H9 (cell line): ENCODE data around the gene PFDN2. TPM values are rescaled to one million over a fixed set of nuclear protein-coding genes. Genes with fewer than 3 reads are reported as not detected.

Source experiments
- DNase-seq: peaks from one replicate; pipeline ENCODE4 v3.0.0-alpha.2; 2017
- H2AFZ ChIP-seq: one replicate; pipeline ENCODE4 v1.6.1; 2013; ENCODE audit warnings: mild to moderate bottlenecking, low read length, control low read depth, moderate library complexity
- H2AK5ac ChIP-seq: 2 replicates; pipeline ENCODE4 v1.6.1; 2013; ENCODE audit warnings: low read length, control low read depth, mixed read lengths; ENCODE audit not compliant: insufficient read length
- H2BK120ac ChIP-seq: one replicate; pipeline ENCODE4 v1.6.1; 2013; ENCODE audit warnings: low read depth, mild to moderate bottlenecking, low read length, control low read depth, inconsistent platforms; ENCODE audit not compliant: poor library complexity, severe bottlenecking
- H2BK12ac ChIP-seq: 2 replicates; pipeline ENCODE4 v1.6.1; 2013; ENCODE audit warnings: low read length, control low read depth, mixed read lengths, low read depth; ENCODE audit not compliant: insufficient read length
- H2BK15ac ChIP-seq: 2 replicates; pipeline ENCODE4 v1.6.1; 2013; ENCODE audit warnings: low read depth, low read length, control low read depth
- H2BK20ac ChIP-seq: one replicate; pipeline ENCODE4 v1.6.1; 2013; ENCODE audit warnings: low read depth, mild to moderate bottlenecking, low read length, control low read depth, inconsistent platforms; ENCODE audit not compliant: poor library complexity, severe bottlenecking
- H2BK5ac ChIP-seq: 2 replicates; pipeline ENCODE4 v1.6.1; 2013; ENCODE audit warnings: low read length, control low read depth, mixed read lengths; ENCODE audit not compliant: insufficient read length
- H3K14ac ChIP-seq: 2 replicates; pipeline ENCODE4 v1.6.1; 2013; ENCODE audit warnings: low read length, control low read depth; ENCODE audit not compliant: insufficient read depth
- H3K18ac ChIP-seq: 2 replicates; pipeline ENCODE4 v1.6.1; 2013; ENCODE audit warnings: low read depth, mild to moderate bottlenecking, mixed read lengths, low read length, control low read depth; ENCODE audit not compliant: insufficient read length
- H3K23ac ChIP-seq: 2 replicates; pipeline ENCODE4 v1.6.1; 2013; ENCODE audit warnings: low read length, control low read depth, mixed read lengths, low read depth; ENCODE audit not compliant: insufficient read length
- H3K23me2 ChIP-seq: 2 replicates; pipeline ENCODE4 v1.6.1; 2013; ENCODE audit warnings: low read depth, mild to moderate bottlenecking, mixed read lengths, low read length, control low read depth; ENCODE audit not compliant: insufficient read length, poor library complexity, severe bottlenecking
- H3K27ac ChIP-seq: 2 replicates; pipeline ENCODE4 v1.5.1; 2013; ENCODE audit warnings: low read length, control low read depth, mixed read lengths, low read depth; ENCODE audit not compliant: insufficient read length
- H3K27me3 ChIP-seq: 2 replicates; pipeline ENCODE4 v1.6.1; 2013; ENCODE audit warnings: low read length, control low read depth, inconsistent platforms; ENCODE audit not compliant: insufficient read depth
- H3K4ac ChIP-seq: 2 replicates; pipeline ENCODE4 v1.6.1; 2013; ENCODE audit warnings: low read depth, mild to moderate bottlenecking, control low read depth, inconsistent platforms, low read length, moderate library complexity
- H3K4me1 ChIP-seq: 2 replicates; pipeline ENCODE4 v1.6.1; 2013; ENCODE audit warnings: low read length, control low read depth, inconsistent platforms; ENCODE audit not compliant: insufficient read depth
- H3K4me2 ChIP-seq: 2 replicates; pipeline ENCODE4 v1.6.1; 2013; ENCODE audit warnings: low read length, control low read depth, mixed read lengths; ENCODE audit not compliant: insufficient read length, insufficient read depth
- H3K56ac ChIP-seq: 2 replicates; pipeline ENCODE4 v1.6.1; 2013; ENCODE audit warnings: low read depth, mild to moderate bottlenecking, mixed read lengths, low read length, control low read depth; ENCODE audit not compliant: insufficient read length
- H3K79me1 ChIP-seq: 2 replicates; pipeline ENCODE4 v1.6.1; 2013; ENCODE audit warnings: low read depth, mild to moderate bottlenecking, moderate library complexity, low read length, control low read depth, inconsistent platforms; ENCODE audit not compliant: insufficient read depth, poor library complexity, severe bottlenecking
- H3K79me2 ChIP-seq: 2 replicates; pipeline ENCODE4 v1.6.1; 2013; ENCODE audit warnings: low read length, control low read depth, inconsistent platforms; ENCODE audit not compliant: insufficient read depth
- H3K9ac ChIP-seq: 2 replicates; pipeline ENCODE4 v1.6.1; 2013; ENCODE audit warnings: low read length, control low read depth, mixed read lengths; ENCODE audit not compliant: insufficient read length; ENCODE audit errors: extremely low read depth
- H3K9me3 ChIP-seq: one replicate; pipeline ENCODE4 v1.6.1; 2013; ENCODE audit warnings: low read depth, low read length, inconsistent platforms; ENCODE audit not compliant: control insufficient read depth
- H3T11ph ChIP-seq: one replicate; pipeline ENCODE4 v1.6.1; 2013; ENCODE audit warnings: mild to moderate bottlenecking, low read length, control low read depth, inconsistent platforms
- H4K20me1 ChIP-seq: one replicate; pipeline ENCODE4 v1.6.1; 2013; ENCODE audit not compliant: control insufficient read depth, insufficient read length, insufficient read depth
- H4K5ac ChIP-seq: 2 replicates; pipeline ENCODE4 v1.6.1; 2013; ENCODE audit warnings: low read depth, mild to moderate bottlenecking, mixed read lengths, low read length, control low read depth; ENCODE audit not compliant: insufficient read length
- H4K8ac ChIP-seq: replicated peaks from 2 replicates; pipeline ENCODE4 v1.6.1; 2013; ENCODE audit warnings: low read length, control low read depth, mixed read lengths, low read depth; ENCODE audit not compliant: insufficient read length
- H4K91ac ChIP-seq: 2 replicates; pipeline ENCODE4 v1.6.1; 2013; ENCODE audit warnings: low read depth, mild to moderate bottlenecking, moderate library complexity, mixed read lengths, low read length, control low read depth; ENCODE audit not compliant: insufficient read length
- H3K27ac Mint-ChIP-seq, 3 experiments: 2 replicates in 2 of 3; 3 replicates in 1 of 3; pipeline ENCODE4 v1.8.0; 2020 to 2021; ENCODE audit warnings: mixed read lengths in 3 of 3, mild to moderate bottlenecking in 1 of 3, moderate library complexity in 1 of 3
- H3K27me3 Mint-ChIP-seq: 2 replicates; pipeline ENCODE4 v1.8.0; 2021; ENCODE audit warnings: low read depth, mild to moderate bottlenecking, moderate library complexity, mixed read lengths
- H3K36me3 Mint-ChIP-seq, 3 experiments: 2 replicates in 2 of 3; 3 replicates in 1 of 3; pipeline ENCODE4 v1.8.0; 2020 to 2021; ENCODE audit warnings: low read depth in 3 of 3, mixed read lengths in 3 of 3; ENCODE audit not compliant: insufficient read depth in 1 of 3
- H3K4me1 Mint-ChIP-seq, 2 experiments: 2 replicates each; pipeline ENCODE4 v1.8.0; 2020; ENCODE audit warnings: mixed read lengths in 2 of 2
- H3K4me3 Mint-ChIP-seq, 2 experiments: 2 replicates in 1 of 2; 3 replicates in 1 of 2; pipeline ENCODE4 v1.8.0; 2020 to 2021; ENCODE audit warnings: mild to moderate bottlenecking in 2 of 2, mixed read lengths in 2 of 2, moderate library complexity in 1 of 2
- H3K9me3 Mint-ChIP-seq, 2 experiments: 2 replicates in 1 of 2; 3 replicates in 1 of 2; pipeline ENCODE4 v1.8.0; 2020; ENCODE audit warnings: mild to moderate bottlenecking in 2 of 2, mixed read lengths in 2 of 2, moderate library complexity in 1 of 2
- CTCF ChIP-seq: fragments of 200-600 bp; sonication (generic); conservative IDR thresholded peaks from 3 replicates; pipeline ENCODE4 v1.8.0; 2021; ENCODE audit warnings: antibody characterized with exemption, mild to moderate bottlenecking
- WGBS: extraction: QIAGEN DNeasy Blood & Tissue Kit; methylation state at CpG from one replicate; pipeline ENCODE4 v1.1.7; 2013; ENCODE audit warnings: missing lambda C conversion rate, low lambda C conversion rate, mixed read lengths; ENCODE audit not compliant: insufficient read length; ENCODE audit errors: extremely low coverage; 5-methylcytosine and 5-hydroxymethylcytosine counted together
- total RNA-seq: library from RNA; stranded (reverse); gene quantifications from 2 replicates; pipeline ENCODE4 v1.2.1, GENCODE V29; 2021

The PFDN2 gene
- total RNA-seq, 1 experiment from 2014 or later = 71.8 TPM

- H2AFZ ChIP-seq = no peak overlapping the region
Measured at GRCh38 chr1:161079436-161080110, 38.3 kb downstream of the PFDN2 start.

More at GRCh38 chr1:161079436-161080110, 38.3 kb downstream of the PFDN2 start:
- Histone ChIP-seq H2BK20ac (no peak overlapping the region), H2BK5ac (no peak overlapping the region), H3T11ph (no peak overlapping the region), H3K4me1 (no peaks in the 10 kb centered on the region), H3K9me3 (no peaks in the 10 kb centered on the region), H3K79me1 (no peaks in the 10 kb centered on the region), H3K23me2 (no peaks in the 10 kb centered on the region), H4K20me1 (no peaks in the 10 kb centered on the region), H3K56ac (no peak overlapping the region), H2BK15ac (no peak overlapping the region), H3K4ac (no peak overlapping the region), H3K14ac (no peak overlapping the region), H2BK12ac (no peak overlapping the region), H4K5ac (no peak overlapping the region), H3K27ac (no peak overlapping the region), H3K27me3 (no peaks in the 10 kb centered on the region), H4K8ac (no peak overlapping the region), H3K9ac (no peak overlapping the region), H3K18ac (no peak overlapping the region), H2AK5ac (no peak overlapping the region), H4K91ac (no peak overlapping the region), H3K23ac (no peak overlapping the region), H3K79me2 (no peaks in the 10 kb centered on the region), H3K4me2 (no peak overlapping the region), H2BK120ac (no peak overlapping the region)
- Mint-ChIP-seq H3K4me1 (peaks cover 29 to 34% of the 10 kb centered on the region in 2 experiments), H3K9me3 (no peaks in the 10 kb centered on the region), H3K27me3 (no peaks in the 10 kb centered on the region; the same call in 1 of the 2 replicates), H3K36me3 (no peaks in the 10 kb centered on the region), H3K27ac (no peak overlapping the region; a peak in 1 of 7 replicates), H3K4me3 (no peak overlapping the region)
- no CpG with 5 or more reads among the region's 41 CpGs for WGBS
- DNase-seq = no peak
- TF ChIP-seq CTCF = 0 out of 3 replicates have a peak, but pooled peaks have one; percentile 21
